Adrenal gland (tissue), 12 donors: ENCODE data around the gene WIPF1. TPM values are rescaled to one million over a fixed set of nuclear protein-coding genes. Genes with fewer than 3 reads are reported as not detected.

Source experiments
- DNase-seq, 7 donors: peaks; one replicate each; pipeline ENCODE4 v3.0.0-alpha.2; 2019 to 2020
- H3K27ac ChIP-seq, 5 donors: fragments of 200-600 bp; sonication (generic) in 4 of 5; 1 replicate in 3 of 5; 2 replicates in 2 of 5; pipeline versions ENCODE4 v1.5.1 to v1.8.0; 2016 to 2020; ENCODE audit warnings: mild to moderate bottlenecking in 1 of 5
- H3K27me3 ChIP-seq: fragments of 200-600 bp; 2 replicates; pipeline ENCODE4 v1.8.0; 2021
- H3K36me3 ChIP-seq, 2 donors: fragments of 200-600 bp; replicated peaks in 1 of 2; 1 replicate in 1 of 2; 2 replicates in 1 of 2; pipeline versions ENCODE4 v1.5.1 to v1.8.0; 2018 to 2022
- H3K4me1 ChIP-seq, 2 donors: fragments of 200-600 bp; replicated peaks in 1 of 2; 1 replicate in 1 of 2; 2 replicates in 1 of 2; pipeline versions ENCODE4 v1.5.1 to v1.8.0; 2018 to 2021
- H3K4me3 ChIP-seq, 4 donors: fragments of 200-600 bp; sonication (generic) in 3 of 4; one replicate each; pipeline ENCODE4 v1.5.1; 2016 to 2018
- H3K9me3 ChIP-seq, 3 donors: fragments of 200-600 bp; sonication (generic) in 1 of 3; replicated peaks in 1 of 3; 1 replicate in 2 of 3; 2 replicates in 1 of 3; pipeline versions ENCODE4 v1.5.1 to v1.8.0; 2016 to 2021
- CTCF ChIP-seq, 6 experiments: fragments of 450-650 bp in 4 of 6; fragments of 200-600 bp in 2 of 6; sonication (generic) in 1 of 6; IDR thresholded peaks; 1 replicate in 5 of 6; 2 replicates in 1 of 6; pipeline versions ENCODE4 v1.5.1 to v1.8.0; 2016 to 2021; ENCODE audit warnings: antibody characterized with exemption in 6 of 6, mild to moderate bottlenecking in 2 of 6, moderate library complexity in 1 of 6
- POLR2A ChIP-seq, 2 donors: fragments of 450-650 bp; IDR thresholded peaks; one replicate each; pipeline ENCODE4 v1.6.1; 2017; ENCODE audit warnings: antibody characterized with exemption in 2 of 2, mild to moderate bottlenecking in 2 of 2, moderate library complexity in 1 of 2
- whole genome bisulfite sequencing, 4 donors: extraction: QIAGEN DNeasy Blood & Tissue Kit in 2 of 4; methylation state at CpG; one replicate each; pipeline versions ENCODE4 v1.1.5 to v1.1.7; 2013 to 2017; 5-methylcytosine and 5-hydroxymethylcytosine counted together
- intact Hi-C, 2 donors: fragments of 100-400 bp; cut with DNase I; formaldehyde crosslinking; loops; one replicate each; pipeline versions ENCODE4 v1.14.1 to v1.15.0; 2022 to 2023
- polyA plus RNA-seq, 3 donors: library from polyadenylated mRNA; stranded (reverse); fragments of 200-250 nt in 2 of 3; fragments of 350-450 nt in 1 of 3; fragmentation: Illumina TruSeq in 1 of 3; extraction: RNeasy Lipid Tissue Mini Kit (QIAGEN cat#74804) in 1 of 3; gene quantifications; one replicate each; pipeline ENCODE4 v1.2.3, GENCODE V29; 2013 to 2014
- total RNA-seq, 9 donors: library from RNA; depleted of rRNA in 4 of 9; stranded (reverse); fragments of >200 nt in 4 of 9; fragments of 120-200 nt in 1 of 9; fragmentation: NEBNext Ultra II Directional in 1 of 9; extraction: Animal tissue kit (Norgen Biotek cat#: 25700) in 1 of 9; gene quantifications; one replicate each; pipeline versions ENCODE4 v1.1.0 to v1.2.4, GENCODE V29; 2013 to 2023
- donor health status: healthy with polysubstance abuse.
- donor health status: Bipolar disorder and iron deficiency.
- donor health status: DM: yes; HTN: yes; CAD: no.
- donor health status: DM: no; HTN: no; CAD: no.
- donor health status: DM: no; HTN: no; CAD: no.
- donor health status: DM: yes; HTN: yes; CAD: no.

Gene WIPF1
- total and polyA plus RNA-seq, 12 donors, result 4.8 to 42.4 (median 24.6) TPM

GRCh38 chr2:174608866-174609214 is 11.2 kb upstream of the WIPF1 start:
- no peak overlapping the region for H3K27ac ChIP-seq
- peaks cover 0 to 15% of the 10 kb centered on the region in 2 donors for H3K4me1 ChIP-seq
- no peaks in the 10 kb centered on the region for H3K9me3 ChIP-seq
- intact Hi-C loops, result loop anchor here in 1 of 2 donors (10.0 kb wide), 1 partner anchor 76 kb away; no protein-coding TSS in a partner anchor
- DNase-seq, result no peak
- no peak for TF ChIP-seq POLR2A (IDR thresholded peaks at IDR 0.05)
- TF ChIP-seq CTCF (IDR thresholded peaks at IDR 0.05), result no peak
- no peak overlapping the region for H3K4me3 ChIP-seq
- H3K36me3 ChIP-seq, result no peaks in the 10 kb centered on the region
- no peaks in the 10 kb centered on the region for H3K27me3 ChIP-seq

- H3K4me1 ChIP-seq, result peaks cover 0 to 15% of the 10 kb centered on the region in 2 donors
- H3K27ac ChIP-seq, result no peak overlapping the region
- 80 to 92% (median 88%) methylated on average over 5 of the region's 5 CpGs for WGBS, 4 donors
- no peak for DNase-seq
- no peaks in the 10 kb centered on the region for H3K27me3 ChIP-seq
- intact Hi-C loops, result loop anchor here in 1 of 2 donors (10.0 kb wide), 1 partner anchor 77 kb away; no protein-coding TSS in a partner anchor
- no peaks in the 10 kb centered on the region for H3K36me3 ChIP-seq
- no peaks in the 10 kb centered on the region for H3K9me3 ChIP-seq
- H3K4me3 ChIP-seq, result no peak overlapping the region
- no peak for TF ChIP-seq CTCF (IDR thresholded peaks at IDR 0.05)
- no peak for TF ChIP-seq POLR2A (IDR thresholded peaks at IDR 0.05)
Observed at GRCh38 chr2:174607989-174608865, 10.6 kb upstream of the WIPF1 start.

GRCh38 chr2:174607584-174607983 is 10.0 kb upstream of the WIPF1 start:
- TF ChIP-seq POLR2A (IDR thresholded peaks at IDR 0.05) (no peak), CTCF (IDR thresholded peaks at IDR 0.05) (no peak)
- Histone ChIP-seq H3K9me3 (no peaks in the 10 kb centered on the region), H3K27ac (no peak overlapping the region), H3K27me3 (no peaks in the 10 kb centered on the region), H3K4me3 (no peak overlapping the region), H3K36me3 (no peaks in the 10 kb centered on the region), H3K4me1 (peaks cover 0 to 15% of the 10 kb centered on the region in 2 donors)
- WGBS, 4 donors, result 74 to 82% (median 74%) methylated on average over 3 of the region's 3 CpGs
- intact Hi-C loops, result loop anchor here in 1 of 2 donors (10.0 kb wide), 1 partner anchor 77 kb away; no protein-coding TSS in a partner anchor
- DNase-seq, result no peak

GRCh38 chr2:174606336-174606735 is 8.7 kb upstream of the WIPF1 start:
- Histone ChIP-seq H3K4me1 (peaks cover 0 to 15% of the 10 kb centered on the region in 2 donors), H3K27me3 (no peaks in the 10 kb centered on the region), H3K27ac (no peak overlapping the region), H3K4me3 (no peak overlapping the region), H3K36me3 (no peaks in the 10 kb centered on the region), H3K9me3 (no peaks in the 10 kb centered on the region)
- intact Hi-C loops, result loop anchor here in 1 of 2 donors (10.0 kb wide), 1 partner anchor 78 kb away; no protein-coding TSS in a partner anchor
- WGBS, 4 donors, result 26 to 31% (median 27%) methylated on average over 3 of the region's 3 CpGs
- TF ChIP-seq POLR2A (IDR thresholded peaks at IDR 0.05), result no peak
- no peak for TF ChIP-seq CTCF (IDR thresholded peaks at IDR 0.05)
- DNase-seq, result peak in 6 of 7 donors; percentile 42 to 72 (median 59)
